ENCODE data around the gene MS4A10. TPM values are rescaled to one million over a fixed set of nuclear protein-coding genes. Genes with fewer than 3 reads are reported as not detected.

The MS4A10 gene
- total RNA-seq, 1 experiment from 2014 or later: not detected

DNA sequence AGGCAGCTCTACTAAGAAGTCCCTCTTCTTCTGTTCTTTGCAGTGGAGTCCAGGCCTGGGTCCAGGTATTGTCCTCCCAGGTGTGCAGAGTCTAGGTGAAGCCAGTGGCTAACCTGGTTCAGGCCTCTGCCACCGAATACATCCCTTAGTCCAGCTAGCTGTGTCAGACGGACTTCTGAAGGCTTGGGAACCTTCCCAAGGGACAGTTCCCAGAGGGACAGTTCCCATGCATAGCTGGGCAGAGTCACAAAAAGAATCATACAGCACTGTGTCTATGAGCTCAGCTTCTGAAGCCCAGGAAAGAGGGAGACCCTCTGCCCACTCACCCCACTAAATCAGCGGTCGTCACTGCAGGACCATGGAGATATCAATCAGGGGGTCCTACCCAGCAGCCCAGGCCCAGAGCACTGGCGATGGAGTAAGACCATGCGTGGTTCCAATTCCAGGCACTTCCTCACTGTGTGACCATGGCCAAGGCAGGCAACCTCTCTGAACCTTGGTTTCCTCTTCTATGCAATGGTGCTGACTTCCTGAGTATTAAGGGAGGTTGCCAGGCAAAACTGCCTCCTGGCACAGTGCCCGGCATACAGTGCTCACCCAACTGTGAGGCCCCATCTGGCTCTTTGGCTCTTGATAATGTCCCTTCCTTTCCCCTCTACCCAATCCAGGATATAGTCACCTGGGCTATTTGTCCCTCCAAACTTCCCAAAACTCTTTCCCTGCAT lies 3.4 kb downstream of the MS4A10 start:
- Histone ChIP-seq H4K20me1 (ENCODE audit: insufficient read depth) (no peaks in the 10 kb centered on the region), H3K9me3 (ENCODE audit: control insufficient read depth in 1 of 2, insufficient read depth in 1 of 2, low read depth in 1 of 2, low read length in 2 of 2) (peaks cover 0 to 4% of the 10 kb centered on the region in 2 experiments; a peak in 1 of 4 replicates), H3K4me1 (ENCODE audit: control insufficient read depth in 1 of 2, insufficient read depth in 2 of 2, low read length in 2 of 2) (no peaks in the 10 kb centered on the region), H2AFZ (ENCODE audit: low read depth, low read length, poor library complexity, severe bottlenecking) (no peak overlapping the region), H3K79me2 (ENCODE audit: insufficient read depth, low read length) (no peaks in the 10 kb centered on the region), H3K27me3 (ENCODE audit: insufficient read depth, low read length) (peaks cover 5% of the 10 kb centered on the region; the same call in 1 of the 2 replicates), H3K9me2 (ENCODE audit: insufficient read depth) (no peaks in the 10 kb centered on the region), H3K4me2 (ENCODE audit: low read length) (no peak overlapping the region), H3K27ac (ENCODE audit: low read depth, low read length) (no peak overlapping the region), H3K9ac (ENCODE audit: low read length) (no peak overlapping the region), H3K36me3 (ENCODE audit: control insufficient read depth in 1 of 2, insufficient read depth in 2 of 2, low read length in 2 of 2) (no peaks in the 10 kb centered on the region), H3K4me3 (replicated peaks in 1 of 2; ENCODE audit: low read depth in 1 of 2, low read length in 2 of 2) (no peak overlapping the region)
- BruUV-seq (replicated peaks): no TSS peak
- POLR2A ChIA-PET: no interaction called here
- CTCF ChIA-PET: no interaction called here
- DNase-seq (ENCODE audit: low read depth, low spot score) (no peak), ATAC-seq (no peak)
- RAD21 ChIA-PET (ENCODE audit: low non-redundant PET in 1 of 2, low total read pairs in 2 of 2, uncharacterized antibody in 2 of 2, unreplicated experiment in 2 of 2): no interaction called here
- no peak for TF ChIP-seq EZH2phosphoT487 (IDR thresholded peaks at IDR 0.05; ENCODE audit: borderline replicate concordance)
- TF ChIP-seq ZNF274 (IDR thresholded peaks at IDR 0.05; ENCODE audit: low read depth, low read length): no peak
- TF ChIP-seq, protein P1, sequence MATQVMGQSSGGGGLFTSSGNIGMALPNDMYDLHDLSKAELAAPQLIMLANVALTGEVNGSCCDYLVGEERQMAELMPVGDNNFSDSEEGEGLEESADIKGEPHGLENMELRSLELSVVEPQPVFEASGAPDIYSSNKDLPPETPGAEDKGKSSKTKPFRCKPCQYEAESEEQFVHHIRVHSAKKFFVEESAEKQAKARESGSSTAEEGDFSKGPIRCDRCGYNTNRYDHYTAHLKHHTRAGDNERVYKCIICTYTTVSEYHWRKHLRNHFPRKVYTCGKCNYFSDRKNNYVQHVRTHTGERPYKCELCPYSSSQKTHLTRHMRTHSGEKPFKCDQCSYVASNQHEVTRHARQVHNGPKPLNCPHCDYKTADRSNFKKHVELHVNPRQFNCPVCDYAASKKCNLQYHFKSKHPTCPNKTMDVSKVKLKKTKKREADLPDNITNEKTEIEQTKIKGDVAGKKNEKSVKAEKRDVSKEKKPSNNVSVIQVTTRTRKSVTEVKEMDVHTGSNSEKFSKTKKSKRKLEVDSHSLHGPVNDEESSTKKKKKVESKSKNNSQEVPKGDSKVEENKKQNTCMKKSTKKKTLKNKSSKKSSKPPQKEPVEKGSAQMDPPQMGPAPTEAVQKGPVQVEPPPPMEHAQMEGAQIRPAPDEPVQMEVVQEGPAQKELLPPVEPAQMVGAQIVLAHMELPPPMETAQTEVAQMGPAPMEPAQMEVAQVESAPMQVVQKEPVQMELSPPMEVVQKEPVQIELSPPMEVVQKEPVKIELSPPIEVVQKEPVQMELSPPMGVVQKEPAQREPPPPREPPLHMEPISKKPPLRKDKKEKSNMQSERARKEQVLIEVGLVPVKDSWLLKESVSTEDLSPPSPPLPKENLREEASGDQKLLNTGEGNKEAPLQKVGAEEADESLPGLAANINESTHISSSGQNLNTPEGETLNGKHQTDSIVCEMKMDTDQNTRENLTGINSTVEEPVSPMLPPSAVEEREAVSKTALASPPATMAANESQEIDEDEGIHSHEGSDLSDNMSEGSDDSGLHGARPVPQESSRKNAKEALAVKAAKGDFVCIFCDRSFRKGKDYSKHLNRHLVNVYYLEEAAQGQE (IDR thresholded peaks at IDR 0.05; ENCODE audit: low read depth): no peak
- TF ChIP-seq ZFX (IDR thresholded peaks at IDR 0.05): no peak
- no peak for TF ChIP-seq TCF7L2 (IDR thresholded peaks at IDR 0.05; ENCODE audit: borderline replicate concordance, extremely low read depth, insufficient read depth, insufficient read length)
- no peak for TF ChIP-seq ELF1 (IDR thresholded peaks at IDR 0.05; ENCODE audit: borderline replicate concordance, low read depth)
- TF ChIP-seq EZH2 (IDR thresholded peaks at IDR 0.05): no peak
- TF ChIP-seq JUND (IDR thresholded peaks at IDR 0.05): no peak
- no peak for TF ChIP-seq SP1 (IDR thresholded peaks at IDR 0.05; ENCODE audit: low read depth)
- intact Hi-C loops (cut with micrococcal nuclease): no loop called here

All from HCT116 (cell line).